DMS53 (cell line): ENCODE measurements around the gene C16orf96.
A peak's percentile ranks its signal among the peaks of the same experiment; 100 is the strongest.

ENCODE experiments used
- DNase-seq: peaks from one replicate; lab custom pipeline; 2025; lab: John Stamatoyannopoulos, UW

Gene C16orf96

DNA sequence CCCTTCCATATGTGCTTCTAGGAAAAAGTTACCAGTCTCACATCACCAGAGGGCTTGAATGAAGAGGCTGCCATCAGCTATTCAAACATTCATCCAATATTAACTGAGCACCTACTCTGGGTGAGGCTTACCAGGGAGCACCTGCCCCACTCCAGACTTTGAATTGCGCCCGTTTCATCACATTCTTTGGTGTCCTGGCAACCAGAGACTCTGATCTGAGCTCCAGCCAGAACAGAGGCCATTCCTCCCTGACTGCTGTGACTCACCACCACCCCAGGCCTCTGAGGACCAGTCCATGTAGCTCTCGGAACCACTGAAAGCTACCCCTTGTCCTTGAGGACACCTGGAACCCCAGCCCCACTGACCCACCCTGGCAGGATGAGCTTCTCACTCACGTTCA, at the start of gene C16orf96:
C16orf96 (plus strand) TSS at position 229 of the 400 bp plus-strand sequence; CDS start at position 379, 150 bp downstream.
- DNase-seq = peak; percentile 80

DNA sequence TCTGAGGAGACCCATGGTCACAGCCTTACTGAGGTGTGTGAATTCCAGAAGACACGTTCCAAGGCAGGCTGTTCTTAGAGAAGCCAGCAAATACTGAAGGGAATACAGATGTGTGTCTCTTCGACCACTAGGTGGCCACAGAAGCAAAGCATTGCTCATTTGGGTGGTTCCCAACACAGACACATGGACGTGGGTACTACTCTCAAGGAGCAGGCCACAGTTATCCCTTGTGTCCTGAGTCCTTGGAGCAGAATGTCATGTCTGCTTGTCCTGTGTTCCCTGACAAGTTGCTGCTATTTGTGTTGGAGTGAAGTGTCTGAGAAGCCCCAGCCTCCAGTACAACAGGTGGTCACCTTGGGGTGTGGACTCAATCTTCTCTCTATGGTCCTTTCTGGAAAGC, 49.7 kb upstream of the C16orf96 start:
- DNase-seq = peak; percentile 87

DNA sequence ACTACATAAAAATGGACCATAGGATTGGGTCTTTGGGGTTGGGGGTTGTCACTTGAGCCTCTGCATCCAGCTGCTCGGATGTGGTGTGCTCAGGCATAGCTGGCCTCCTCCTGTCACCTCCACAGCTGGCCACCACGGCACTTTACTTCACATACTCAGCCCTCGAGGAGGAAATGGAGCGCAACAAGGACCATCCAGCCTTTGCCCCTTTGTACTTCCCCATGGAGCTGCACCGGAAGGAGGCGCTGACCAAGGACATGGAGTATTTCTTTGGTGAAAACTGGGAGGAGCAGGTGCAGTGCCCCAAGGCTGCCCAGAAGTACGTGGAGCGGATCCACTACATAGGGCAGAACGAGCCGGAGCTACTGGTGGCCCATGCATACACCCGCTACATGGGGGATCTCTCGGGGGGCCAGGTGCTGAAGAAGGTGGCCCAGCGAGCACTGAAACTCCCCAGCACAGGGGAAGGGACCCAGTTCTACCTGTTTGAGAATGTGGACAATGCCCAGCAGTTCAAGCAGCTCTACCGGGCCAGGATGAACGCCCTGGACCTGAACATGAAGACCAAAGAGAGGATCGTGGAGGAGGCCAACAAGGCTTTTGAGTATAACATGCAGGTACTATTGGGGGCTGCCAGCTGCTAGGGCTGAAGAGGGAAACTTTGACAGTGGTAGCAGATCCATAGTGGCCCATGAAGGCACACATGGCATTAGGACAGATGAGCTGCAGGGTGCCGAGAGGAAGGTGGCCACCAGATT, 48.4 kb upstream of the C16orf96 start:
- peak; percentile 85 for DNase-seq

DNA sequence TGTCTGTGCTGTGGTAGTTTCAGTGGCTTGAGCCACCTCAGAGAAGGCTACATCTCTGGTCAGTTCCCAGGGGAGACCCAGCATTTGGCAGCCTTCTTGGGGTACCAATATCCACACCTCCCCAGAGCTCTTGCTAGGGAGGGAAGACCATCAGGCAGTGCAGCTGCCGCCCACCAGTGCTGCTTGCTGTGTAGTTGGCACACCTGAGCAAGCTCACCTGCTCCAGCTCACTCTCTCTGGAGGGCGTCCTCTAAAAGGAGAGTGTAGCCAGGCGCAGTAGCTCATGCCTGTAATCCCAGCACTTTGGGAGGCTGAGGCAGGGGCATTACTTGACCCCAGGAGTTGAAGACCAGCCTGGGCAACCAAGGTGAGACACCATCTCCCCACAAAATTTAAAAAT, 47.3 kb upstream of the C16orf96 start:
- no peak for DNase-seq

DNA sequence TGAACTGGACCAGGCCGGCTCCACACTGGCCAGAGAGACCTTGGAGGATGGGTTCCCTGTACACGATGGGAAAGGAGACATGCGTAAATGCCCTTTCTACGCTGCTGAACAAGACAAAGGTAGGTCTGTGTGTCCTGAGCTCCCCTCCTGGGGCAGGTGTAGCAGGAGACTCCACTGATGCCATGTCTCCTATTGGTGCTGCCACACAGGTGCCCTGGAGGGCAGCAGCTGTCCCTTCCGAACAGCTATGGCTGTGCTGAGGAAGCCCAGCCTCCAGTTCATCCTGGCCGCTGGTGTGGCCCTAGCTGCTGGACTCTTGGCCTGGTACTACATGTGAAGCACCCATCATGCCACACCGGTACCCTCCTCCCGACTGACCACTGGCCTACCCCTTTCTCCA, 46.7 kb upstream of the C16orf96 start:
- DNase-seq = no peak

DNA sequence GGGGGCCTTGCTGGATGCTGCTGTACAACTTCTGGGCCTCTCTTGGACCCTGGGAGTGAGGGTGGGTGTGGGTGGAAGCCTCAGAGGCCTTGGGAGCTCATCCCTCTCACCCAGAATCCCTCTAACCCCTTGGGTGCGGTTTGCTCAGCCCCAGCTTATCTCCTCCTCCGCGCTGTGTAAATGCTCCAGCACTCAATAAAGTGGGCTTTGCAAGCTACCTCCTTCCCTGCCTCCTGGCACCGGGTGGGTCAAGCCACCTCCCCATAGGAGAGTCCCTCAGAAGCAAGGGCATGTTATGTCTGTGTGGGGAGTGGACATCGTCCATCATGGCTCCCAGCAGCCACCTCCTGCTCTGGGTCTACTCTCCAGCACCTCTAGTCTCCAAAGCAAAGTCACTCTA, 46.0 kb upstream of the C16orf96 start:
- no peak for DNase-seq

DNA sequence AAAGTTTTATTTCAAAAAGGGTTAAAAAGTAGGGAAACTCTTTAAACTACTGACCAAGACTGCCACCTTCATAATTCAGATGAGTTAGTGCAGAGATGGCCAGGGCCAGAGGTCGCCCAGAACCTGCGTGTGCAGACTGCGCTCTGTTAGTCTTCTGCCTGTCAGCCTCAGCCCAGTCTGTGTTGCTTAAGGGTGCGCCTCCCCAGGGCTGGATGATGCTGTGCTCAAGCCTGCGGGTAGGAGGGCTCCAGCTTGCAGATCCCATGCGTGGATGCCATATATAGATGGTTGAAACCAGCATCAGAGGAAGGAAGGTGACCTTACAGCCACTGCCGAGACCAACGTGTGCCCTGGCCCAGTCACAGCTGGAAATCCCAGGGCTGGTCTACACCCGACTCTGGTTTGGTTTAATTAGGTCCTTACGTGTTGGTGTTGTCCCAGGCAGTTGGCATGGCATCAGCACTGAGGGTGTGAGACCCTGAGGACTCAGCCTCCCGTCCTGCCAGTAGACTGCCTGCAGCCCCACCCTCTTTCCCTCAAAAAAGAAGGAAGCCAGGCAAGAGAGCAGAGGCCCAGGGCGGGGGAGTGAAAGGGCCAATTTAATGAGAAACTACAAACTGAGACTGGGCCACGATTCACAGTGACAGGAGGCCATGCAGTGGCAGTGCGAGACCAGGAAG, 45.3 kb upstream of the C16orf96 start:
- no peak for DNase-seq

DNA sequence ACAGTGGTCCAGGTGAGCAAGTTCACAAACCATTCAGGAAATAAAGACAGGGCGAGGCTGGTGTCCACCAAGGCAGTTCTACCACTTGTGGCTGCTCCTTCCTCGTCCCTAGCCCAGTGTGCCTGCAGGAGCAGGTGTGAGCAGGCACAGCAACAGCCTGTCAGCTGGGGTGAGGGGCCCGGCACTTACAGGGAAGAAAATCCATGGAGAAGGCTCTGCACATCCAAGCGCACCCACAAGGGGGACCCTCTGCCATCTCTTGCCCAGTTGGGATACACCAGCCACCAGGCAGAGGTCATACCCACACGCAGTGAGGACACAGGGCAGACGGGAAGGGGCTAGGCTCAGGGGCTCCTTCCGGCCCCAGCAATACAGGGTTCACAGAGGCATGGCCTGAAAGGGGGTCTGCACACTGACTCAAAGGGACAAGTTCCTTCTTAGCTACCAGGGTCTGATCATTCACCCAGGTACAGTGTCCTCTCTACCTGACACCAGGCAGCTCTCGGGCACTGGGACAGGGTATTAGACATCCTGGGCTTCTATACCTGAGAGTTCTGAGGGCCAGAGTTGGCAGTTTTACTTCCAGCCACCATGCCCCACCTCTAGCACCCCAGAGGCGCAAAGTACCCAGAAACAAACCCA, 44.6 kb upstream of the C16orf96 start:
- peak; percentile 81 for DNase-seq

DNA sequence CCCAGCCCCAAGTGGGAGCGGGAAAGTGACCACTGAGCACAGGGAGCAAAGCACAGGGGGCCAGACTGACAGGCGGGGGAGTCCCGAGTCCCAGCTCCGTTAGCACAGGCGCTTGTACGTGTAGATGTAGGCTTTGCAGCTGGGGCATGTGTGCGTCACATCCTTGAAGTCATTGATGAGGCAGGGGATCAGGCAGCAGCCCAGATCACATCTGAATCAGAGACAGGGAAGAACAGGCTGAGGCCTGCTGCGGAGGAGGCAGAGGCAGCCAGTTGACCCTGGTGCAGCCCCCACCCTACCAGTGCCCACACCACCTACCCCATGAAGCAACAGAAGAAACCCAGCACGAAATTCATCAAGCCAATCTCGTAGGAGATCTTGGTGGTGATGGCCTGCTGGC, 43.7 kb upstream of the C16orf96 start:
- no peak for DNase-seq

DNA sequence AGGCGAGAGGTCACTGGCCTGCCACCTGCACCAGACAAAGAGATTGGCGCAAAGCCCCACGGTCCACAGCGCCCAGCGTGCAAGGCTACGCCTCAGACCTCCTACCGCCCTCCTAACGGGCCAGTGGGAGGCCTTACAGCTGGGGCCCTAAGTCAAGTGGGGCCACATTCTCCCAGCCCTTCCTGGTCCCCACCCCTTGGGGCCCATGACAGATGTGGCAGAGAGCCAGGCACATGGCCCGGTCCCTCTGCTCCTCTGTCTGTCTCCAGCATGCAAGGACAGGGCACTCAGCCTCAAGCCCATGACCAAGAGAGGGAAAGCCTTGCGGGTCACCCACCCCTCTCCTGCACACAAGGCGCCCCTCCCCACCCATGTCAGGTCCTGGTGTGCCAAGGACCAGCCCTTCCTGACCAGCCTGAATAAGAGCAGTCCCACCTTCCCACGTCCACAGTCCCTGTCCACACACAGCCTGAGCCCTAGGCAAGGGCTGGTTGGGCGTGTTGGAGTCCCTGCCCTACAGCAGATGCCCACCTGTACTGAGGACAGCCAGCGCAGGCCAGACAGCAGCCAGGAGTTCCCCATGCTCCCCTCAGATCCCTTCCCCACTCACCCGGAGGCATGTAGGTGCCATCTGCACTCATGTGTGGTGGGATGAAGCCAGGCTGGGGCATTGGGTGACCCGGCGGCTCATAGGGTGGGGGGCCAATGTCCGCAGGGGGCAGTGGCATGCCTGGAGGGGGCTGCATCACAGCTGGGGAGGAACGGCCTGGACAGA, 42.9 kb upstream of the C16orf96 start:
- no peak for DNase-seq

DNA sequence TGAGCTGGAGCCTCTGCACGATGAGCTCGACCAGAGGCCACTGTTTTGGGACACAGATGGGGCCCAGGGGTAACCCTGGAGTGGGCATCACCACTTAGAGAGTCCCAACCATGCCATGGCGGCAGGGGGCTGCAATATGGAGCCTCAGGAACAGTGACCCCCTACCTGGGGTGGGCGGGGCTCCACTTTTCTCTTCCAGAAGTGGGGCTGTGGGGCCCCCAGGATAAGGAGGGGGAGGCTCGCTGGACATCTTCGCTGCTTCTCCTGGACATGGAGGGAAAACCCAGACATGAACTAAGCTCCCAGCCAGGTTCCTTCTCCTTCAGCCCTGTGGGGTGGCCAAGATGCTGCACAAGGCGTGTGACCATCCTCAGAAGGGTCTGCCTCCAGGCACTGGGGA, 42.3 kb upstream of the C16orf96 start:
- DNase-seq = no peak

DNA sequence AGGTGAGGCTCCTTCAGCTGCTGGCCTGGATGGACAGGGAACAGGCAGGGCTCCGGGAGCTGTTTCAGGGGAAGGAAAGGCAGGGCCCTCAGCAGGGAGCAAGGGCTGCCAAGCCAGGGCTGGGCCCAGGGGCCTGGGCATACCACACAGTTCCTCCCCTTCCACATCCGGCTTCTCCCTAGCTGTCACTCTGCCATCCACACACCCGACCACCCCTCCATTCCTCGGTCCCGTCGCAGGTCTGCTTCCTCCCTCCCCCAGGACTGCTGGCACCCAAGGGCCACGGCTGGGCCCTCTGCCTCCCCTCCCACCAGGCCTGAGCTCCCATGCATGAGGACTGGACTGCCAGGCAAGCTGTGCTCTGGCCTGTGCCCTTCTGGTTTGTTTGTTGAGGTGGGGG, 41.5 kb upstream of the C16orf96 start:
- DNase-seq = no peak

DNA sequence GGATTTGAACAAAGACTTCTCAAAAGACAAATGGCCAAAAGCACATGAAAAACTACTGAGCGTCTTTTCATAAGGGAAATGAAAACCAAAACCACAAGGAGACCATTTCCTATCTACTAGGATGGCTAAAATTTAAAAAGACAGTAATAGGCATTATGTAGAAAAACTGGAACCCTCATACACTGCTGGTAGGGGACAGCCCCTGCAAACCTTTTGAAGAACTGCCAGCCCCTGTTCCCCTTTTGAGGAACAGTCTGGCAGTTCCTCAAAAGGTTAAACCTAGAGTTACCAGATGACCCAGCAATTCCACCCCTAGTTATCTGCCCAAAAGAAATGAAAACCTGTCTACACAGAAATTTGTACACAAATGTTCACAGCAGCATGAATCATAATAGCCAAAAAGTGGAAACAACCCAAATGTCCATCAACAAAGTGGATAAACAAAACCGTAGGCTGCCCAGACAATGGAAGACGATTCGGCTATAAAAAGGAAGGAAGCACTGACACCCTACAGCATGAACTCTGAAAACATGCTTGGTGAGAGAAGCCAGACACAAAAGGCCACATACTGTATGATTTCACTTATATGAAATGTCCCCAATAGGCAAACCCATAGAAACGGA, 40.4 kb upstream of the C16orf96 start:
- DNase-seq = no peak

DNA sequence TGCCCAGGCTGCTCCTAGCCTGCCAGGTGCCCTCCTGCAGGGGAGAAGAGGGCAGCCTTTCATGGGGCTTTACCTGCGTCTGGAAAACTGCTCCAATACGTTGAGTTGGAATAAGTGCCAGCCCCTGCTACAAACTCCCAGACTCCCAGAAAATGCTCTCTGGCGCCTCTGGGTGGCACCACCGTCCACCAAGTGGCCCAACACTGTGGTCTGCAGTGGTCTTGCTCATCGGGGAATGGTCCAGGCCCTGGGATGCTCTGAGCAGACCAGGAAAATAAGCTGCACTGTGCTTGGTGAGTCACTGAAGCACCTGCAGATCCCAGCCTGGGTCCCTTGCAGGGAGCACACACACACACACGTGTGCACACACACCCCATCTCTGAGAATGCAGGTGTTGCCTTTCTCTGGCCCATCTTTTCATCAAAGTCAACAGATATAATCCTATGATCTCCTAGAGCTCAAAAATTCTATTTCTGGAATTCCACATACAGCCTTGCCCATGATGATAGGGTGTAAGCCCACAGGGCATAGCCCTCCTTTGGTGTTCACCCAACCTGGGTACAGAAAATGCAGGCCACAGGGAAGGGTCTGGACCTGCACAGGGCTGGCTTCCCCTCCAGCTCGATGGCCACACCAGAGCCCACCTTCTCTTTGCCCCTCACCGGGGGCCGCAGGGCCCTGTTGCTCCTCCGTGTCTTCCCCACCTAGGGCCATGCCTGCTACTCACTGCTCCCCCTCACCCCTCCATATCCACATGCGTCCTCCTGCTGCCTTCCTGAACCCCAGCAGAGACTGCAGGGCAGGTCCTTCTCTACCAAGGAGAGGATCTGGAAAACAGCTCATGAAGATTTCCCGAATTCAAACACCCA, 38.1 kb upstream of the C16orf96 start:
- DNase-seq = peak; percentile 70

DNA sequence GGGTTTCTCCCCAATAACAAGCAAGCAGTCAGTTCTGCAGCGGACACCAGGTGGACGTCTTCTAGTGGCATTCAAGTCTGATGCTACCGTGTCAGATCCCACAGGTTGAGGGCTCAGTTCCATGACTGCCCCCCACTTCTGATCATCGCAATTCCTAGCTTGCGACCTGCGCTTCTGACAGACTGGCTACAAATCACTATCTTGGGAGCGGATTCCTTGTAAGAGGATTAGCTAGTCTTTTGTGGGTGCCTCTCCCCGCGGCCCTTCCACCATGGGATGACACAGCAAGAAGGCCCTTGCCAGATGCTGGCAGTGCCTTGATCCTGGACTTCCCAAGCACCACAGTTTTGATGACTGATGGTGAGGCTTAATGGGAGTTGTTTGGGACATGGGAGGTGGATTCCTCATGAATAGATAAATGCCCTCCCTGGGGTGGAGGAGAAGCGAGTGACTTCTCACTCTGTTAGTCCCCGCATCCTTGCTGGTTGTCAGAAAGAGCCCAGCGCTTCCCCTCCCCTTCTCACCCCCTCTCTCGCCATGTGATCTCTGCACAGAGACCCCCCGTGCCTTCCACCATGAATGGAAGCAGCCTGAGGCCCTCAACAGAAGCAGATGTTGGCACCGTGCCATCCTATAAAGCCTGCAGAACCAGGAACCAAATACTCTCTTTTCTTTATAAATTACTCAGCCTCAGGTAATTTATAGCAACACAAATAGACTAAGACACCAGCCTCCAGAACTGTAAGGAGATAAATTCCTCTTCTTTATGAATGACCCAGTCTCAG, 36.7 kb upstream of the C16orf96 start:
- DNase-seq = no peak

DNA sequence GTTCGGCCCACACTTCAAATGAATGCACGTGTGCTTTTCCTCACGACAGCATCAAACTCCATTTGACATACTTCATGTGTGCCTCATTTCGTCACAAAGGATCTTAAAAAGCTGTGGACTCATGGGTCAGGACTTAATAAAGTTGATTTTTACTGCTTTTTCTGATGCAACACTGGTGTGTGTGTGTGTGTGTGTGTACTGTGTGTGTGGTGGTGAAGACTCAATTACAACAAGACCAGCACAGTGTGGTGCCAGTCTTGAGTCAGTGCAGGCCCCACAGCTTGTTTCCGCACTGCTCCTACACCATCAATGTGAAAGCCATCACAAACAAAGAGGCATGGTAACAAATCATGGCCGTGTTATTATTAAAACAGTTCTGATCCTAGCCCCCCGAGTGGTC, 35.2 kb upstream of the C16orf96 start:
- no peak for DNase-seq

DNA sequence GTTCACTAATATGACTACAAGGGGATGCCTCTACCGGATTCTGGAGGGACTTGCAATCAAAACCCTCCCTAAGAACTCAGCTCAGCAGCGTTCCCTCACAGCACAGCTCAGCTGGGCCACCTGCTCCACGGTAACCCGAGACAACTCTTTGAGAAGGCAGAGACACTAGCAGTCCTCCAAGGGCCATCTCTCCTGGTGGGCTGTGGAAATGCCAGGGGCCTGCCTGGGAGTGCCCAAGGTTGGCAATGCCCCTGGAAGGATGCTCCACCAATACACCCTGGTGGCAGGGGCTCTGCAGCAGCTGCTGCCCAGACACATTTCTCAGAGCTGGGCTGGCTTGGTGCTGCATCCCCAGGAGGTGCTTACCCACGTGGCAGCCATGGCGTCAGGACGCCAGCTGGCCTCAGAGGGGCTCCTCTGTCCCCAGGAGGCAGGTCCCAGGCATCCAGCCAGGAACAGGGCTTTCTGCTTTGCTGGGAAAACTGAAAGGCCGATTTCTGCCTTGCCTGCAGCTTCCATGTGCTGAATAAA, 34.0 kb upstream of the C16orf96 start:
- no peak for DNase-seq

DNA sequence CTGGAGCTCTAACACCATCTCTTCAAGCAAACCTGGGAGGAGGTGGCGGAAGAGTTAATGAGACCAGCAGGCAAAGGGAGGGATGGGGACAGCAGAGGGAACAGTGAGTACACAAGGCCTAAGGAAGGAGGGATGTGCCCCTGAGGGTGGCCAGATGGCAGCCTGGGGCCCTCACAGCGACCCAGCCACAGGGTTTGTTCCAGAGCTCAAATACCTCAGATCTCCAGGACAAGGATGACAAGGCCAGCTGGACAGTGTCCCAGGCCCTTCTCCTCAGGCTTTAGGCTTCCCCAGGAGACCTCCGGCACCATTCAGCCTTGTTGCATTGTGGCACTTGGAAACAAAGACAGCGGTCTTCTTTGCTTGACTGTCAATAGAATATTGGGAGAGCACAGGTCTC, 32.5 kb upstream of the C16orf96 start:
- no peak for DNase-seq

DNA sequence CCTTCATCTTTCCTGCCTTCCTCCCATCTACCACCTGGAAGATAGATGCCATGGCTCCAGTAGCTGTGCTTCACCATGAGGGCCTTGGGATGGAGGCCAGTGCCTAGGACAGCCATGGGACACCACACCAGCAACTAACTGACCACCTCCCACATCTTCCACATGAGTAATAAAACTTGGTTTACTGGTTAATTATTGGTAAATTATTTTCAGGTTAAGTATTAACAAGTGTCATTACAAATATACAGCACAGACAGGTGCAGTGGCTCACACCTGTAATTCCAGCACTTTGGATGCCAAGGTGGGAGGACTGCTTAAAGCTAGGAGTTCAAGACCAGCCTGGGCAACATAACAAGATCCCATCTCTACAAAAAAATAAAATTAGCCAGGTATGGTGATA, 31.6 kb upstream of the C16orf96 start:
- no peak for DNase-seq

DNA sequence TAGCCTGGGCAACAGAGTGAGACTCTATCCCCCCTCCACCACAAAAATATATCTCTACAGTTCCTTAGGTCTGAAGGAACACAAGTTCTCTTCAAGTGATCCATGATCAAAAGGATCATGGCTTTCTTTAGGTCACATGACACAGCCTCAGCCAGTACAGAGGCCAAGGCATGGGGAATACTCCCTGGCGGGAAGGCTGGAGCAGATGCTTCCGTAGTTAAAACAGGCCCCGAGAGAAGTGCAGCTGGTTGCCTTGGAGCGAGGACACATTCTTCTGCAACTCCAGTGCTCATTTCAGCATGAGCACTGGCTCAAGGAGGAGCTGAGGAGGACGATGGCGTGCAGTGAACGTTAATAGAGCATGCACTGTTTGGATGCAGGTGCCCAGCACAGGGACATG, 31.1 kb upstream of the C16orf96 start:
- DNase-seq = no peak
